ENCODE data around the gene KCNAB1. TPM values are rescaled to one million over a fixed set of nuclear protein-coding genes. Genes with fewer than 3 reads are reported as not detected.
"Not testable (repeated sequence)": the region's sequence is repeated elsewhere in the genome, so short reads cannot be mapped to it uniquely, and the experiment has no call there.

Gene KCNAB1
- total RNA-seq, 1 donor from 2014 or later, result 3.2 TPM

- intact Hi-C loops (cut with DNase I), result no loop called here
- Histone ChIP-seq H3K9me3 (no peaks in the 10 kb centered on the region), H3K4me1 (no peaks in the 10 kb centered on the region), H3K4me3 (no peak overlapping the region), H3K36me3 (no peaks in the 10 kb centered on the region), H3K27me3 (no peaks in the 10 kb centered on the region), H3K27ac (no peak overlapping the region)
- no peak for TF ChIP-seq CTCF (IDR thresholded peaks at IDR 0.05)
- DNase-seq, result no peak
- ATAC-seq, result no peak
Measured at GRCh38 chr3:156214676-156215075, 94.3 kb downstream of the KCNAB1 start.

GRCh38 chr3:156215751-156216150 is 95.4 kb downstream of the KCNAB1 start:
- Histone ChIP-seq H3K36me3 (no peaks in the 10 kb centered on the region), H3K4me1 (no peaks in the 10 kb centered on the region), H3K27me3 (no peaks in the 10 kb centered on the region), H3K27ac (no peak overlapping the region), H3K9me3 (no peaks in the 10 kb centered on the region), H3K4me3 (no peak overlapping the region)
- DNase-seq, result no peak
- intact Hi-C loops (cut with DNase I), result no loop called here
- no peak for TF ChIP-seq CTCF (IDR thresholded peaks at IDR 0.05)
- no peak for ATAC-seq

- DNase-seq (no peak), ATAC-seq (no peak)
- Histone ChIP-seq H3K27ac (no peak overlapping the region), H3K4me3 (no peak overlapping the region), H3K9me3 (no peaks in the 10 kb centered on the region), H3K36me3 (no peaks in the 10 kb centered on the region), H3K27me3 (no peaks in the 10 kb centered on the region), H3K4me1 (no peaks in the 10 kb centered on the region)
- TF ChIP-seq CTCF (IDR thresholded peaks at IDR 0.05), result no peak
- intact Hi-C loops (cut with DNase I), result no loop called here
Measured at GRCh38 chr3:156216216-156216615, 95.8 kb downstream of the KCNAB1 start.

GRCh38 chr3:156216852-156217251 is 96.5 kb downstream of the KCNAB1 start:
- H3K4me1 ChIP-seq, result no peaks in the 10 kb centered on the region
- no peak for TF ChIP-seq CTCF (IDR thresholded peaks at IDR 0.05)
- no peak for ATAC-seq
- H3K27me3 ChIP-seq, result no peaks in the 10 kb centered on the region
- no peak for DNase-seq
- no peak overlapping the region for H3K4me3 ChIP-seq
- no peak overlapping the region for H3K27ac ChIP-seq
- no peaks in the 10 kb centered on the region for H3K9me3 ChIP-seq
- intact Hi-C loops (cut with DNase I), result no loop called here
- H3K36me3 ChIP-seq, result no peaks in the 10 kb centered on the region

- Histone ChIP-seq H3K27me3 (no peaks in the 10 kb centered on the region), H3K9me3 (no peaks in the 10 kb centered on the region), H3K36me3 (no peaks in the 10 kb centered on the region), H3K4me3 (no peak overlapping the region), H3K4me1 (no peaks in the 10 kb centered on the region), H3K27ac (no peak overlapping the region)
- DNase-seq, result no peak
- TF ChIP-seq CTCF (IDR thresholded peaks at IDR 0.05), result no peak
- ATAC-seq, result peak; percentile 19
- intact Hi-C loops (cut with DNase I), result no loop called here
Measured at GRCh38 chr3:156217674-156218352, 97.4 kb downstream of the KCNAB1 start.

- ATAC-seq (no peak), DNase-seq (no peak)
- Histone ChIP-seq H3K4me1 (no peaks in the 10 kb centered on the region), H3K9me3 (no peaks in the 10 kb centered on the region), H3K27me3 (no peaks in the 10 kb centered on the region), H3K4me3 (no peak overlapping the region), H3K36me3 (no peaks in the 10 kb centered on the region), H3K27ac (no peak overlapping the region)
- intact Hi-C loops (cut with DNase I), result no loop called here
- TF ChIP-seq CTCF (IDR thresholded peaks at IDR 0.05), result no peak
Measured at GRCh38 chr3:156218353-156218744, 98.0 kb downstream of the KCNAB1 start.

GRCh38 chr3:156222381-156222780 is 102.0 kb downstream of the KCNAB1 start:
- H3K9me3 ChIP-seq; DNase-seq; H3K4me1 ChIP-seq; H3K4me3 ChIP-seq; H3K27ac ChIP-seq; intact Hi-C loops (cut with DNase I); ATAC-seq; H3K36me3 ChIP-seq; H3K27me3 ChIP-seq: not testable (repeated sequence)

GRCh38 chr3:156224046-156224445 is 103.7 kb downstream of the KCNAB1 start:
- H3K27ac ChIP-seq; H3K27me3 ChIP-seq; H3K4me3 ChIP-seq; H3K9me3 ChIP-seq; H3K4me1 ChIP-seq; intact Hi-C loops (cut with DNase I); H3K36me3 ChIP-seq; DNase-seq; ATAC-seq: not testable (repeated sequence)
